SK-N-SH (cell line): ENCODE data around the gene TMEM218. TPM values are rescaled to one million over a fixed set of nuclear protein-coding genes. Genes with fewer than 3 reads are reported as not detected.

Source experiments
- CTCF ChIA-PET: fragments of 300-600, 350-600 bp; formaldehyde crosslinking; extraction: SDS; loops from one replicate; lab custom pipeline; 2021; lab: Yijun Ruan, JAX
- POLR2A ChIA-PET: fragments of 350-600 bp; sonication (Branson Sonifier 250); formaldehyde crosslinking; extraction: SDS; loops from one replicate; lab custom pipeline; 2020; ENCODE audit warnings: antibody characterized with exemption, inconsistent platforms; lab: Yijun Ruan, JAX
- DNase-seq: peaks from one replicate; pipeline ENCODE4 v3.0.0; 2012
- H2AFZ ChIP-seq: fragments of 200-600 bp; sonication (generic); 2 replicates; pipeline ENCODE4 v1.8.1; 2016; ENCODE audit warnings: antibody characterized with exemption, mild to moderate bottlenecking, low read depth
- H3F3A ChIP-seq: fragments of 200-600 bp; sonication (generic); replicated peaks from 2 replicates; pipeline ENCODE3; 2016; ENCODE audit warnings: antibody characterized with exemption, mild to moderate bottlenecking; ENCODE audit not compliant: insufficient read depth
- H3K27ac ChIP-seq, 2 experiments: fragments of 200-500 bp in 1 of 2; fragments of 200-600 bp in 1 of 2; sonication (Bioruptor generic) in 1 of 2; sonication (generic), shearing (Covaris generic) in 1 of 2; 2 replicates each; pipeline versions ENCODE4 v1.5.1 to v1.6.1; 2014 to 2016; ENCODE audit warnings: low read depth in 2 of 2, inconsistent platforms in 1 of 2, low read length in 1 of 2, mild to moderate bottlenecking in 1 of 2, mixed read lengths in 1 of 2
- H3K27me3 ChIP-seq: fragments of 200-600 bp; sonication (generic), shearing (Covaris generic); 2 replicates; pipeline ENCODE4 v1.6.1; 2016; ENCODE audit warnings: mixed run types; ENCODE audit not compliant: insufficient read depth
- H3K36me3 ChIP-seq, 2 experiments: fragments of 200-500 bp in 1 of 2; fragments of 200-600 bp in 1 of 2; sonication (Bioruptor generic) in 1 of 2; sonication (generic) in 1 of 2; replicated peaks in 1 of 2; 2 replicates each; pipeline versions ENCODE3 to v1.5.1; 2014 to 2016; ENCODE audit warnings: low read length in 1 of 2, mild to moderate bottlenecking in 1 of 2; ENCODE audit not compliant: insufficient read depth in 2 of 2, control insufficient read depth in 1 of 2
- H3K4me1 ChIP-seq, 2 experiments: fragments of 200-500 bp in 1 of 2; fragments of 200-600 bp in 1 of 2; sonication (Bioruptor generic) in 1 of 2; sonication (generic), shearing (Covaris generic) in 1 of 2; 2 replicates each; pipeline versions ENCODE4 v1.5.1 to v1.6.1; 2014 to 2016; ENCODE audit warnings: low read depth in 1 of 2, low read length in 1 of 2, mixed run types in 1 of 2; ENCODE audit not compliant: insufficient read depth in 2 of 2, control insufficient read depth in 1 of 2
- H3K4me2 ChIP-seq: fragments of 200-600 bp; sonication (generic), shearing (Covaris generic); 2 replicates; pipeline ENCODE4 v1.6.1; 2017; ENCODE audit warnings: mixed run types
- H3K4me3 ChIP-seq, 2 experiments: fragments of 200-500 bp in 1 of 2; fragments of 200-600 bp in 1 of 2; sonication (Bioruptor generic) in 1 of 2; sonication (generic), shearing (Covaris generic) in 1 of 2; 2 replicates each; pipeline versions ENCODE4 v1.5.1 to v1.8.1; 2014 to 2016; ENCODE audit warnings: low read depth in 2 of 2, inconsistent platforms in 1 of 2, low read length in 1 of 2, mild to moderate bottlenecking in 1 of 2, mixed read lengths in 1 of 2, moderate library complexity in 1 of 2
- H3K79me2 ChIP-seq: fragments of 200-600 bp; sonication (generic); 2 replicates; pipeline ENCODE4 v1.8.1; 2017; ENCODE audit warnings: mild to moderate bottlenecking; ENCODE audit not compliant: insufficient read depth
- H3K9ac ChIP-seq: fragments of 200-600 bp; sonication (generic); 2 replicates; pipeline ENCODE4 v1.6.1; 2017; ENCODE audit warnings: mixed run types
- H3K9me2 ChIP-seq: fragments of 200-600 bp; sonication (generic); 2 replicates; pipeline ENCODE4 v1.6.1; 2017; ENCODE audit warnings: mixed run types
- H3K9me3 ChIP-seq: fragments of 200-600 bp; sonication (generic); 2 replicates; pipeline ENCODE4 v1.6.1; 2017; ENCODE audit warnings: mixed run types, mild to moderate bottlenecking, moderate library complexity
- H4K20me1 ChIP-seq: fragments of 200-600 bp; sonication (generic); 2 replicates; pipeline ENCODE4 v1.6.1; 2017; ENCODE audit warnings: mild to moderate bottlenecking, mixed run types; ENCODE audit not compliant: insufficient read depth
- CHD2 ChIP-seq: fragments of 150-350 bp; IDR thresholded peaks from 2 replicates; pipeline ENCODE4 v1.6.1; 2018; ENCODE audit warnings: low read length; ENCODE audit not compliant: partially characterized antibody
- CTCF ChIP-seq: fragments of 200-600 bp; sonication (generic); IDR thresholded peaks from 2 replicates; pipeline ENCODE4 v1.6.1; 2017; ENCODE audit warnings: antibody characterized with exemption, mild to moderate bottlenecking, moderate library complexity
- ELF1 ChIP-seq: IDR thresholded peaks from 2 replicates; pipeline ENCODE4 v1.4.0; 2012
- EP300 ChIP-seq, 2 experiments: IDR thresholded peaks; 2 replicates each; pipeline versions ENCODE4 v1.4.0 to v1.6.1; 2012; ENCODE audit warnings: borderline replicate concordance in 1 of 2, low read depth in 1 of 2, low read length in 1 of 2
- EZH2phosphoT487 ChIP-seq: fragments of 200-600 bp; sonication (generic); IDR thresholded peaks from 2 replicates; pipeline ENCODE4 v1.6.1; 2017; ENCODE audit warnings: low read depth, mixed run types, mild to moderate bottlenecking, antibody characterized with exemption, moderate library complexity, borderline replicate concordance
- FOXM1 ChIP-seq: IDR thresholded peaks from 2 replicates; pipeline ENCODE4 v1.4.0; 2012; ENCODE audit warnings: low read depth, mild to moderate bottlenecking
- GABPA ChIP-seq: IDR thresholded peaks from 2 replicates; pipeline ENCODE4 v1.4.0; 2012; ENCODE audit warnings: low read depth, mild to moderate bottlenecking
- GATA2 ChIP-seq: sonication (generic); formaldehyde crosslinking; IDR thresholded peaks from 2 replicates; pipeline ENCODE4 v1.5.0; 2020; ENCODE audit warnings: mild to moderate bottlenecking, missing genetic modification reagents
- JUND ChIP-seq: IDR thresholded peaks from 2 replicates; pipeline ENCODE4 v1.4.0; 2012
- RFX5 ChIP-seq: IDR thresholded peaks from 2 replicates; pipeline ENCODE4 v1.6.1; 2012; ENCODE audit warnings: mild to moderate bottlenecking, improper control_type of control experiment, low read length
- RXRA ChIP-seq: IDR thresholded peaks from 2 replicates; pipeline ENCODE4 v1.4.0; 2012; ENCODE audit warnings: low read depth, mild to moderate bottlenecking, borderline replicate concordance
- SMC3 ChIP-seq: IDR thresholded peaks from 2 replicates; pipeline ENCODE4 v1.6.1; 2012; ENCODE audit warnings: low read depth, low read length, improper control_type of control experiment
- TAF1 ChIP-seq: IDR thresholded peaks from 2 replicates; pipeline ENCODE4 v1.6.1; 2012; ENCODE audit warnings: low read depth, mild to moderate bottlenecking, low read length, moderate library complexity, borderline replicate concordance
- TCF12 ChIP-seq: IDR thresholded peaks from 2 replicates; pipeline ENCODE4 v1.4.0; 2012
- TEAD4 ChIP-seq: IDR thresholded peaks from 2 replicates; pipeline ENCODE4 v1.4.0; 2012; ENCODE audit warnings: mild to moderate bottlenecking, borderline replicate concordance; ENCODE audit not compliant: insufficient read depth
- USF1 ChIP-seq: IDR thresholded peaks from 2 replicates; pipeline ENCODE4 v1.4.0; 2012; ENCODE audit warnings: low read depth, borderline replicate concordance
- USF2 ChIP-seq: fragments of 150-350 bp; IDR thresholded peaks from 2 replicates; pipeline ENCODE4 v1.6.1; 2017; ENCODE audit warnings: antibody characterized with exemption, low read length, low read depth, borderline replicate concordance
- YY1 ChIP-seq: IDR thresholded peaks from 2 replicates; pipeline ENCODE4 v1.4.0; 2012; ENCODE audit warnings: low read depth, mild to moderate bottlenecking
- ZBTB33 ChIP-seq: IDR thresholded peaks from 2 replicates; pipeline ENCODE4 v1.4.0; 2012; ENCODE audit warnings: low read depth, borderline replicate concordance
- WGBS: methylation state at CpG from one replicate; pipeline ENCODE4 v1.1.6; 2017; ENCODE audit warnings: low lambda C conversion rate; 5-methylcytosine and 5-hydroxymethylcytosine counted together
- polyA plus RNA-seq, 3 experiments: library from polyadenylated mRNA; depleted of rRNA; stranded (reverse); fragments of >200 nt; gene quantifications; 2 replicates each; pipeline ENCODE4 v1.2.3, GENCODE V29; 2012

Gene TMEM218
- polyA plus RNA-seq, 1 of the 3 experiments (the other 2 are of a cell fraction) = 36.2 TPM

- Histone ChIP-seq H3K9me2 (no peaks in the 10 kb centered on the region), H3K9ac (no peak overlapping the region), H3K4me2 (no peak overlapping the region), H2AFZ (no peak overlapping the region), H3K36me3 (no peaks in the 10 kb centered on the region), H3K4me1 (no peaks in the 10 kb centered on the region), H4K20me1 (no peaks in the 10 kb centered on the region), H3K9me3 (no peaks in the 10 kb centered on the region), H3F3A (no peaks in the 10 kb centered on the region), H3K27ac (no peak overlapping the region), H3K27me3 (no peaks in the 10 kb centered on the region), H3K79me2 (no peaks in the 10 kb centered on the region), H3K4me3 (no peak overlapping the region)
- 90% methylated on average over 2 of the region's 2 CpGs for WGBS
- TF ChIP-seq ZBTB33 (no peak), TCF12 (no peak), USF1 (no peak), CHD2 (no peak), YY1 (no peak), FOXM1 (no peak), USF2 (no peak), RXRA (no peak), RFX5 (no peak), ELF1 (no peak), TAF1 (no peak), EZH2phosphoT487 (no peak), JUND (no peak), TEAD4 (no peak), GABPA (no peak)
- DNase-seq = no peak
- ChIA-PET POLR2A (interaction anchor here (0.6 kb wide), 1 partner anchor 124 kb away, joined by 5 read pairs; no protein-coding TSS in a partner anchor), CTCF (interaction anchor here (1.2 kb wide), 1 partner anchor 349 kb away, joined by 5 read pairs; no protein-coding TSS in a partner anchor)
Observed at GRCh38 chr11:125055107-125055715, 56.2 kb downstream of the TMEM218 start.

GRCh38 chr11:125053167-125053566, 58.3 kb downstream of the TMEM218 start:
- H3K27me3 ChIP-seq = no peaks in the 10 kb centered on the region
- DNase-seq = no peak
- ChIA-PET CTCF (interaction anchor here (1.3 to 1.5 kb wide), 2 partner anchors 38 to 376 kb away, joined by 3 read pairs; no protein-coding TSS in a partner anchor), POLR2A (no interaction called here)
- H3K9me2 ChIP-seq = no peaks in the 10 kb centered on the region
- no peaks in the 10 kb centered on the region for H4K20me1 ChIP-seq
- no peaks in the 10 kb centered on the region for H3K9me3 ChIP-seq
- no peak overlapping the region for H3K27ac ChIP-seq
- no peaks in the 10 kb centered on the region for H3F3A ChIP-seq
- no peak overlapping the region for H3K4me2 ChIP-seq
- H3K9ac ChIP-seq = no peak overlapping the region
- H2AFZ ChIP-seq = no peak overlapping the region
- no CpG with 5 or more reads among the region's 1 CpG for WGBS
- H3K4me1 ChIP-seq = no peaks in the 10 kb centered on the region
- TF ChIP-seq EZH2phosphoT487 = no peak
- TF ChIP-seq CTCF = no peak
- TF ChIP-seq EP300 (IDR thresholded peaks at IDR 0.05; ENCODE audit: borderline replicate concordance in 1 of 2, low read depth in 1 of 2, low read length in 1 of 2) = no peak
- no peak for TF ChIP-seq SMC3
- TF ChIP-seq ZBTB33 = no peak
- no peak for TF ChIP-seq ELF1
- TF ChIP-seq GATA2 (CRISPR knock-in tag) = no peak
- H3K36me3 ChIP-seq = no peaks in the 10 kb centered on the region
- no peak overlapping the region for H3K4me3 ChIP-seq
- H3K79me2 ChIP-seq = no peaks in the 10 kb centered on the region
